ENCODE data around the gene SLC22A4. TPM values are rescaled to one million over a fixed set of nuclear protein-coding genes. Genes with fewer than 3 reads are reported as not detected.

The SLC22A4 gene
- total and polyA plus RNA-seq, 2 of the 8 experiments (the other 6 are each of a cell fraction or from before 2014, with no cell fraction given) = 0.45 to 0.60 TPM

GRCh38 chr5:132271251-132272246 lies 22.6 kb upstream of the SLC22A4 start:
- Histone ChIP-seq H3K27ac (ENCODE audit: low read depth, low read length) (no peak overlapping the region), H2BK120ac (replicated peaks; ENCODE audit: low read depth, low read length) (no peak overlapping the region), H4K20me1 (replicated peaks in 1 of 2; ENCODE audit: control insufficient read depth in 1 of 2, insufficient read depth in 2 of 2, low read length in 2 of 2) (no peaks in the 10 kb centered on the region), H3K56ac (replicated peaks; ENCODE audit: insufficient read length, low read depth, low read length) (no peak overlapping the region), H3K23me2 (ENCODE audit: low read depth, low read length) (no peaks in the 10 kb centered on the region), H4K91ac (replicated peaks; ENCODE audit: insufficient read length, low read length) (no peak overlapping the region), H3K4me2 (ENCODE audit: insufficient read depth in 1 of 2, low read depth in 2 of 2, low read length in 2 of 2) (no peak overlapping the region), H3K27me3 (replicated peaks in 1 of 4; ENCODE audit: control insufficient read depth in 3 of 4, extremely low read depth in 1 of 4, insufficient read depth in 3 of 4, low read length in 3 of 4) (no peaks in the 10 kb centered on the region), H3K4me1 (replicated peaks in 1 of 4; ENCODE audit: control insufficient read depth in 3 of 4, insufficient read depth in 4 of 4, low read length in 3 of 4) (peaks cover 0 to 6% (median under 1%) of the 10 kb centered on the region in 4 experiments; a peak in 3 of 7 replicates), H3K18ac (ENCODE audit: extremely low read depth, low read length) (no peak overlapping the region), H3K4me3 (ENCODE audit: extremely low read depth in 1 of 4, insufficient read depth in 2 of 4, low read depth in 3 of 4, low read length in 4 of 4) (no peak overlapping the region), H3K79me1 (ENCODE audit: low read depth, low read length) (no peaks in the 10 kb centered on the region), H3K14ac (ENCODE audit: insufficient read length) (no peak overlapping the region), H2BK5ac (ENCODE audit: low read depth, low read length) (no peak overlapping the region), H3K79me2 (ENCODE audit: control insufficient read depth in 1 of 2, insufficient read depth in 2 of 2, low read length in 2 of 2) (no peaks in the 10 kb centered on the region), H3K9me3 (ENCODE audit: insufficient read depth in 2 of 2, low read depth in 1 of 2, low read length in 1 of 2) (no peaks in the 10 kb centered on the region), H2BK12ac (ENCODE audit: low read depth, low read length) (peak overlapping the region; percentile 27; the same call in 1 of the 2 replicates), H2BK15ac (ENCODE audit: low read length) (no peak overlapping the region), H3K23ac (ENCODE audit: insufficient read length) (no peak overlapping the region), H3K9ac (replicated peaks in 1 of 4; ENCODE audit: extremely low read depth in 1 of 4, low read depth in 3 of 4, low read length in 3 of 4) (no peak overlapping the region), H4K5ac (ENCODE audit: insufficient read length, low read depth, low read length) (no peak overlapping the region), H3K36me3 (ENCODE audit: control insufficient read depth in 2 of 4, insufficient read depth in 4 of 4, low read length in 3 of 4) (no peaks in the 10 kb centered on the region; a peak in 1 of 8 replicates), H3K4ac (replicated peaks; ENCODE audit: insufficient read length, low read depth, low read length) (no peak overlapping the region), H4K8ac (ENCODE audit: extremely low read depth, insufficient read depth, low read length) (0 out of 2 replicates have a peak overlapping the region, but pooled peaks have one; percentile 1), H2BK20ac (ENCODE audit: low read length) (no peak overlapping the region), H2AK5ac (ENCODE audit: low read depth, low read length) (no peak overlapping the region), H2AFZ (ENCODE audit: low read length) (no peak overlapping the region)
- DNase-seq (ENCODE audit: low read depth in 1 of 2, low spot score in 2 of 2) = peak in 1 of 2 experiments; percentile 66
- 93% methylated on average over 61 of the region's 77 CpGs; no CpG with 5 or more reads in 1 of the 2 experiments for WGBS, 2 experiments (ENCODE audit: extremely low coverage in 1 of 2, insufficient coverage in 1 of 2, insufficient read length in 1 of 2, insufficient replicate concordance in 2 of 2, low coverage in 1 of 2, low lambda C conversion rate in 2 of 2, missing lambda C conversion rate in 1 of 2)
- ChIA-PET CTCF (ENCODE audit: partially characterized antibody) (interaction anchor here (0.7 to 3.5 kb wide), 52 partner anchors 9 to 1010 kb away, joined by 3 to 54 read pairs (median 4); partner anchors contain the start of genes P4HA2, PDLIM4, SLC22A4 and SLC22A5), POLR2A (ENCODE audit: partially characterized antibody) (interaction anchor here (0.6 to 1.5 kb wide), 3 partner anchors 14 to 55 kb away, joined by 3 to 6 read pairs (median 4); partner anchors contain the start of gene SLC22A4)
- no peak for FAIRE-seq
- TF ChIP-seq RAD21 (IDR thresholded peaks at IDR 0.05 in 1 of 2, conservative IDR thresholded peaks at IDR 0.05 in 1 of 2; ENCODE audit: low read depth in 2 of 2, low read length in 2 of 2) = peak in 1 of 2 experiments; percentile 35; a peak in 1 of 4 replicates
- TF ChIP-seq E2F6 (IDR thresholded peaks at IDR 0.05) = peak; percentile 39; the same call in 1 of the 2 replicates
- TF ChIP-seq SRF (IDR thresholded peaks at IDR 0.05; ENCODE audit: low read depth, low read length) = no peak
- peak in 2 of 3 experiments; percentile 27 to 41; a peak in 3 of 4 replicates for TF ChIP-seq CTCF (IDR thresholded peaks at IDR 0.05; ENCODE audit: control extremely low read depth in 1 of 3, insufficient read depth in 1 of 3, low read depth in 1 of 3, low read length in 3 of 3)

Measured in H1 (cell line).